Right hindlimb (tissue), 1 donor: ENCODE results near the gene COTL1.

Source experiments
- DNase-seq: peaks from one replicate; pipeline ENCODE4 v3.0.0-alpha.2; 2018

Gene COTL1

GRCh38 chr16:84613408-84614072 lies 4.3 kb downstream of the COTL1 start:
- no peak for DNase-seq

DNA sequence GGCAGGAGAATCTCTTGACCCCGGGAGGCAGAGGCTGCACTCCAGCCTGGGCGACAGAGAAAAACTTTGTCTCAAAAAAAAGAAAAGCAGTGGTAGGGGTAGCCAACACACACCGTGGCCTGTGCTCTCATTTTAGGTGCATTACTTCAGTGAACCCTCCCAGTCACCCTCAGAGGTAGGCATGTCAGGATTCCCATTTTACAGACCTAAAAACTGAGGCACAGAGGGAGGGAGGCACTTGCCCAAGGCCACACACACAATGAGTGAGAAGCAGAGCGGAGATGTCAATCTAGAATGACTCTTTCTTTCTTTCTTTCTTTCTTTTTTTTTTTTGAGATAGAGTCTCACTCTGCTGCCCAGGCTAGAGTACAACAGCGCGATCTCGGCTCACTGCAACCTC lies 5.2 kb downstream of the COTL1 start:
- DNase-seq: no peak

GRCh38 chr16:84611041-84611440 lies 6.8 kb downstream of the COTL1 start:
- DNase-seq: no peak

- no peak for DNase-seq
Measured at GRCh38 chr16:84610376-84610775, 7.5 kb downstream of the COTL1 start.

DNA sequence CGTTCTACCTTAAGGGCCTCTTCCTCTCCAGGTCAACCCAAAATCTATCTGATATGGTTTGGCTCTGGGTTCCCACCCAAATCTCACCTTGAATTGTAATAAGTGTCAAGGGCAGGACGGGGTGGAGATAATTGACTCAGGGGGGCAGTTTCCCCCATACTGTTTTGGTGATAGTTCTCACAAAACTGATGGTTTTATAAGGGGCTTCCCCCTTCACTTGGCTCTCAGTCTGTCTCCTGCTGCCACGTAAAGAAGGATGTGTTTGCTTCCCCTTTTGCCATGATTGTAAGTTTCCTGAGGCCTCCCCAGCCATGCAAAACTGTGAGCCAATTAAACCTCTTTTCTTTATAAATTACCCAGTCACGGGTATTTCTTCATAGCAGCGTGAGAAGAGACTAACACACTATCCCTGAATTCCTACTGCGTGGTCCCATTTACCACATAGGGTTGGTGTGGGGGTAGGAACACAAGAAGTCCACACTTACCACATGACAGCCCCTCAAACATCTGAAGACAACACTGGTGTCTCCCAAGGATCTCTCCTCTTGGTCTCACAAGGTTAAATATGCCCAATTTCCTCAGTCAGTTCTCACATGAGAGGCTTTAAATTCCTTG lies 8.2 kb downstream of the COTL1 start:
- DNase-seq: no peak

GRCh38 chr16:84608282-84608681 lies 9.6 kb downstream of the COTL1 start:
- DNase-seq: no peak

GRCh38 chr16:84607694-84608093 lies 10.2 kb downstream of the COTL1 start:
- DNase-seq: no peak

DNA sequence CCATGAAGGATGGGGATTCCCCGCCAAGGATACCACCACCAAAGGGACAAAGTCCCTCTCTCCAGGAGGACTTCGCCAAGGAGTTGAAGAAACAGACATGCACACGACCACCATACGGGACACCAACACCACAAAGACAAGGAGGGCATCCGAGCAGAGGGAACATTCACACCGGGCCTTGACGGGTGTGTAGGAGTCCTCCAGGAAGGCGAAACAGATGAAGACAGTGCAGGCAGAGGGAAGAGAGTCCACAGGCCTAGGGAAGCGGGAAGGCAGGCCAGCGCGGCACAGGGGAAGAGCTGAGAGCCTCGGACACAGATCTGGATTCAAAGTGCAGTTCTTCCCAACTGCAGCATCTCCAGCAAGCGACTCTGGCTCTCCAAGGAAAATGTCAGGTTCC lies 10.8 kb downstream of the COTL1 start:
- DNase-seq: no peak

DNA sequence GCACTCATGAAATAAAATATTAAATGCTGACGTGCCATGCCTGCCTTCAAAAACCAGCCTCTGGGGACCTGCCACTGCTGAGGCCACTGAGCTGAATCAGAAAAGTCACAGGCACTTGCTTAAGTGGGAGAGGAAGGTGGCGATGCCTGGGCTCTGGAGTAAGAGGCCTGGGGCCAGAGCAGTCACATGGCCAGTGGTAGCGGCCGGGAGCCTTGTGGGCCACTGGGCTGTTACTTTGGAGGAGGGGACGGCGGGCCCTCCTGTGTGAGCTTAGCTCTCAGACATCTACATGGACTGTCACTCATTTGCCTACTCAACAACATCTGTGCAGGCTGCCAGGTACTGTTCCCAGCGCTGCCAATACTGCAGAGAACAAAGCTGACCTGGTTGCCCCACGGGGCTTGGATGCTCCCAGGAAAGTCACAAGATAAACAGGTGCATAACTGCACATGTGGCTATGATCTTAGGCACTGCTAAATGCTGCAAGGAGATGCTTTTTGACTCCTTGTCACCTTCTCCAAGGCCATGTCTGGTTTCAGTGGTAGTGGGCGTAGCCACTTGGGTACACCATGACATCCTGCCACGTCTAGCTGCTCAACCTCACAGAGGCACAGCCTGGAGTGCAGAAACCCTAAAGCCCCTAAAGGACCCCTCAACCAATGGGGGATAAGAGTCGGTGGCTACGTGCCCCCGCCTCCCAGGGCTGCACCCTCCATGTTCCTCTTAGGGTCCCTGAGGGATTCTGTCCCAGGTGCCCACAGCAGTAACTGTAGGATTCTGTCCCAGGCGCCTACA lies 11.6 kb downstream of the COTL1 start:
- DNase-seq: no peak

DNA sequence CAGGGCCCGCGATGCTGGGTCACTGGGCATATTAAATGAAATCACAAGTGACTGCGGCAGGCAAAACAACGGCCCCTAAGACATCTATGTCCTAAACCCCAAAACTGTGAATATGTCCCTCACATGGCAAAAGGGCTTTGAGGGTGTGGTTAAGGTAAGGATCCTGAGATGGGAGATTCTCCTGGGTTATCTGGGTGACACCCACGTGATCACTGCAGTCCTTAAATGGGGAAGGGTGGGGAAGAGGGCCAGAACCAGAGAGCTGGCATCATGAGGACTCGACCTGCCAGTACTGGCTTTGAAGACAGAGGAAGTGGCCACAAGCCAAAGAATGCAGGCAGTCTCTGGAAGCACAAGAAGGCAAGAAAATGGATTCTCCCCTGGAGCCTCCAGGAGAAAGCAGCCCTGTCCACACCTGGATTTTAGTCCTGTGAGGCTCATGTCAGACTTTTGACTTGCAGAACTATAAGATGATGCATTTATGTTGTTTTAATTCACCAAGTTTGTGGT lies 12.5 kb downstream of the COTL1 start:
- no peak for DNase-seq

DNA sequence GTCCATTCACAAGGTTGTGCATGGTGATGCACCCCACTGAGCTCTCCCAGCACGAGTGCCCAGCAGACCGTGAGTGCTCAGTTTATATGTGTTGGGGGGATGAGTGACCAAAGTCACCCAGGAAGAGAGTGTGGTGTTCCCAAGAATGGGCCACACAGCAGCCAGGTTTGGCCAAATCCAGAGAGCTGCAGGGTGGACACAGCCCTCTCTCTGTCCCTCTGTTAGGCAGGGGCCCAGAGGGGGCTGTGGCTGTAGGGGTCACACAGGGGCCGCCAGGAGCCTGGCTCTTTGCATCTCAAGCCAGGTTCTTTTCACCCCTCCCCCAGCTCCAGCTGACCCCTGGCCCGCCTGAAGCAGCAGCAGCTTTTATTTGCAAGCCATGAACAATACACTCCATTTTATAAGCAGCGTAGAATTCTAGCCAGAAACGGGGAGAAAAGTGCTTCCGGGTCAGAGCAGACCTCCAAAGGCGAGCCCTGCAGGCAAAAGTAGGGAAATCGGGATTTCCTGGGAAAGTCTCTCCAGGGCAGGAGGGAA lies 13.3 kb downstream of the COTL1 start:
- DNase-seq: no peak

- no peak for DNase-seq
Measured at GRCh38 chr16:84603940-84604339, 13.9 kb downstream of the COTL1 start.

- DNase-seq: no peak
Measured at GRCh38 chr16:84603140-84603816, 14.6 kb downstream of the COTL1 start.

- no peak for DNase-seq
Measured at GRCh38 chr16:84600343-84601229, 17.3 kb downstream of the COTL1 start.

DNA sequence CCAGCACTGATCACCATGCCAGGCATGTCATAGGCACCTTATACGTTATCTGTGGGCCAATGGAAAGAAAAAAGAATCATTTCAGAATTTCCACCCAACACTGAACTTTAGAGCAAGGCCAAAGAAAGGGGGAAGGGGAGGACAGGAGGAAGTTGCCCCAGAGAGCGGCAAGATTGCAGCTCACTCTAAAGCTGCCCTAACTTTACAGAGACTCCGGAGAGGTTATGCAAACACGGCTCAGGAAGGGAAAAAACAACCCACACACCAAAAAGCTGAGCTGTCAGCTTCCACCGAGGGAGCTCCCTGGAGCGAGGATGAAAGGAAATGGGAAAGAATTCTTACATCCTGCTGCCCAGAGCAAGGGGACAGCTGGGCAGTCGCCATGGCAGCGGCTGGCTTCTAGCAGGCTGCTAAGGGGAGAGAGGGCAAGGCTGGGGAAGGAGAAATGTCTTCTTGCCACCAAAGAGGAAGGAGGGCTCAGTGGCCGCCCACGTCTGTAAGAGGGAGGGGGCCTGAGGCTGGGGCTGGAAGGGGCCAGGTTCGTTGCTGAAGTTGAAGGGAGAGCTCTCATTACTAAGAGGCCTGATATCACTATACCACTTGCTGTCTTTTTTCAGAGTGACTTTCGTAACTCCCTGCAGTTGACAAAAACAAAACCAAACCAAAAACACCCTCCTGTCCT lies 18.2 kb downstream of the COTL1 start:
- DNase-seq: peak; percentile 80

DNA sequence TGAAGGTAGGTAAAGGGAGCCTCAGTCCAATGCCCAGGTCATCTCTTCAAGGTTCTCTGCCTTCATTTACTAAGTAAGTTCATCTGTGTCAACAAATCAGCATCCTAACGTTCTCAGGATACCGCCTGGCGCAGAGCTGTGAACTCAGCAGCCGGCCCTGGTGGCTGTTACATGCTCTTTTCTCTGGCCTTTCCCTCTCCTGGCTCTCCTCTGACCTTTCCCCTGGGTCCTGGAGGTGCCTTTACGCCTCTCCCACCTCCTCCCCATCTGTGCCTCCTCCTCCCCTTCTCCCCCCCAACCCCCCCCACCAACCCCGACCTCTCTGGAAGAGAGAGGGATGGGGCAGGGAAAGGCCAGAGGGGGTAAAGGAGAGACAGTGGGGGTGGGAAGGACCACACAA lies 19.5 kb downstream of the COTL1 start:
- no peak for DNase-seq

DNA sequence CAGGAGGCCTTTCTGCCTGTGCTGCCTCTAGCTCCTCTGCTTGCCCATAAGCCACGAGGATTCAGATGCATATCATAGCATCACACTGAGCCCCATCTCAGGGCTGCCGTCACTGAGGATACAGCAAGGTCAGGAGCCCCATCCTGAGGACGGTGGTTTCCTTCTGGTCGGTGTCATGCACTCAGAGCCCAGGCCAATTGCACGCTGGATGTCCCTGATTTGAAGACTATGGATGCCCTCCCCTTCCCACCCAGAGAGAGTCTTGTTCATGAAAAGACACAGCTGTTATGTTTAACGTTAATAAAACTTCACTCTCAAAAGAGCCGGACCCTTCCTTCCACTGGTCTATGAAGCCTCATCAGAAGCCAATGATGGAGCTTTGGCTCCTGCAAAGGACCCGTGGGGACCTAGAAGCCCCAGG lies 19.9 kb downstream of the COTL1 start:
- DNase-seq: no peak

DNA sequence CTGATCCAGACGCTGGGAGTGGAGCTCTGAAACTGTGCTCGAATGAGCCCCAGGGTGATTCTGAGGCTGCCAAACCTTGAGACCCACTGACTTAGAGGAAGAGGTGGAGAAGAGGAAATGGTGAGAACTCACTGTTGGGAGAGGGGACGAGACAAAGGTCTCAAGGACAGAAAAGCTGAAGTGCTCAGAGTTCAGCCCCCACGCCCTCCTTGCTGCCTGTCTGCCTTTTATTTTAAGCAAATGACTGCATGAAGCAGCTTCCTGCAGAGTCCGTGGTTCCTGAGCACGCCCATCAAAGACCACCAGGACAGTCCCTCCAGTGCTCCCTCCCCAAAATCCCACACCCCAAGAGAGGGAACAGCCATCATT lies 20.4 kb downstream of the COTL1 start:
- DNase-seq: no peak

DNA sequence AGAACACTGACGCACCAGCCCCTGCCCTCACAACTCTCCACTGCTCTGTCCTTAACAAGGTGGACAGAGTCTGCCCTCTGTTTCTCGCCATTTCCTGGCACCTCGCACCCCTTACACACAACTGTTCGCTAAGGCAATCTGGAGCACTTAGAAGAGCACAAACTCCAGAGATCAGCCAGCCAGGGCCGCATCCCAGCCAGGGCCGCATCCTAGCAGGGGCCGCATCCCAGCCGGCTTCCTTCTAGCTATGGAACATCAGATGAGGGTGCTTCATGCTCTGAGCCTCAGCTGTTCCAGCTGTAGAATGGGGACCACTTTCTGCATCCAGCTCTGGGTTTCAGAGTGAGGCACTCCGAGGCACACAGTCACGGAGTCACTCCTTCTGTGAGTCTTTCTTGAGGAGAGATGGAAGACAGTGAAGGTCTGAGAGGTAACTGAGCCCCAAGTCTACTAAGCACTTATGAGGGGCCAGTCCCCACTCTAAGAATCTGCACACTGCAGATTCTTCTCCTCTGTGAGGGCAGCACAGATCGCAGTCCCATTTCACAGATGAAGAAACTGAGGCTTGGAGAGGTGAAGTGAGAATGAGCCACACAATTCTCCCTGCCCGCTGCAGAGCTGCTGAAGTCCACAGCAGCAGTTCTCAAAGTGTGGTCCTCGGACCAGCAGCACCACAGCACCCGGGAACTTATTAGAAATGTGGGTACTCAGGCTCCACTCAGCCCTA lies 20.9 kb downstream of the COTL1 start:
- no peak for DNase-seq

GRCh38 chr16:84596161-84596560 lies 21.7 kb downstream of the COTL1 start:
- no peak for DNase-seq

DNA sequence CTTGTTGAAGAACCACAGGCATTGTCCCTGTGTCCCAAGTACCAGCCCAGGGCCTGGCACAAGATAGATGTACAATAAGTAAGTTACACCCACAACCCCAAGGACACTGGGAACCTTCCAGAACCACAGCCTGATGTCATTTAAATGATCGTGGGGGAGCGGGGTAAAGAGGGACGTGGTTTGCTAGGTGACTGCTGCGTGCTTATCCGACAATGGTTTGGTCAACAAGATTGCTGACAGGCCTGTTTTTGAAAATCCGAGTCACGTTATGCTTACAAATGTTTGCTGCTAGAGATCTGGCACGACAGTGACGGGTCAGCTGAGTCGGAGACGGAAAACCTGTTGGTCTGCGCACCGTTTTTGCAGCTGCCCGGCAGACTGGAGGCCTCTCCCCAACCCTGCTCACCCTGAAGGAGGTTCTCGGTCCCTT lies 22.8 kb downstream of the COTL1 start:
- DNase-seq: no peak
